K562 (cell line): Measurements from ENCODE around the gene TBC1D2. TPM values are rescaled to one million over a fixed set of nuclear protein-coding genes. Genes with fewer than 3 reads are reported as not detected.

Source experiments
- C11orf30 ChIP-seq: fragments of 450-650 bp; IDR thresholded peaks from 2 replicates; pipeline ENCODE4 v1.6.1; 2016; ENCODE audit warnings: low read depth, mild to moderate bottlenecking
- CBFB ChIP-seq: sonication (generic); formaldehyde crosslinking; IDR thresholded peaks from 2 replicates; pipeline ENCODE4 v1.4.0; 2020; ENCODE audit warnings: mild to moderate bottlenecking, missing genetic modification reagents
- CC2D1A ChIP-seq: fragments of 450-650 bp; IDR thresholded peaks from 2 replicates; pipeline ENCODE4 v1.6.1; 2017; ENCODE audit warnings: mild to moderate bottlenecking
- EHMT2 ChIP-seq: fragments of 450-650 bp; IDR thresholded peaks from 2 replicates; pipeline ENCODE4 v1.6.1; 2018; ENCODE audit warnings: antibody characterized with exemption
- FOSL1 ChIP-seq: fragments of 200-800 bp; sonication (Bioruptor generic); conservative IDR thresholded peaks from 2 replicates; pipeline ENCODE4 v1.6.1; 2016; ENCODE audit warnings: missing genetic modification characterization, missing compliant biosample characterization
- FOXA3 ChIP-seq, 2 experiments: fragments of 450-650 bp in 1 of 2; sonication (generic) in 1 of 2; formaldehyde crosslinking; IDR thresholded peaks in 1 of 2; conservative IDR thresholded peaks in 1 of 2; 2 replicates each; pipeline versions ENCODE4 v1.4.0 to v1.8.0; 2020 to 2022; ENCODE audit warnings: mild to moderate bottlenecking in 2 of 2, missing genetic modification reagents in 1 of 2
- FUS ChIP-seq: fragments of 200-400 bp; formaldehyde crosslinking; optimal IDR thresholded peaks from 2 replicates; pipeline ENCODE3; 2017; ENCODE audit warnings: low read depth, low read length
- NCOA1 ChIP-seq: fragments of 450-650 bp; IDR thresholded peaks from 2 replicates; pipeline ENCODE4 v1.6.1; 2016; ENCODE audit warnings: low read depth
- NR4A1 ChIP-seq, 2 experiments: fragments of 250-450 bp in 1 of 2; fragments of 450-650 bp in 1 of 2; sonication (Bioruptor Pico) in 1 of 2; IDR thresholded peaks; 2 replicates each; pipeline versions ENCODE4 v1.4.0 to v1.6.1; 2016 to 2020; ENCODE audit warnings: mild to moderate bottlenecking in 2 of 2, missing compliant biosample characterization in 1 of 2, missing genetic modification characterization in 1 of 2, moderate library complexity in 1 of 2
- PTTG1 ChIP-seq: fragments of 450-650 bp; IDR thresholded peaks from 2 replicates; pipeline ENCODE4 v1.6.1; 2016; ENCODE audit warnings: low read depth, mild to moderate bottlenecking, missing genetic modification characterization, missing compliant biosample characterization
- RAD51 ChIP-seq: fragments of 450-650 bp; IDR thresholded peaks from 2 replicates; pipeline ENCODE4 v1.7.1; 2016; ENCODE audit warnings: low read depth, mild to moderate bottlenecking, borderline replicate concordance
- YY1 ChIP-seq, 3 experiments: IDR thresholded peaks; 2 replicates each; pipeline ENCODE4 v1.6.1; 2011; ENCODE audit warnings: low read length in 2 of 3, mild to moderate bottlenecking in 2 of 3, moderate library complexity in 2 of 3, borderline replicate concordance in 1 of 3, control low read depth in 1 of 3, low read depth in 1 of 3; ENCODE audit not compliant: insufficient read depth in 3 of 3, insufficient replicate concordance in 2 of 3, control insufficient read depth in 1 of 3, insufficient read length in 1 of 3; ENCODE audit errors: extremely low read depth in 1 of 3
- ZNF184 ChIP-seq: sonication (generic); formaldehyde crosslinking; IDR thresholded peaks from 2 replicates; pipeline ENCODE4 v1.5.0; 2020; ENCODE audit warnings: missing genetic modification reagents
- polyA plus RNA-seq, 8 experiments: library from polyadenylated mRNA; depleted of rRNA in 4 of 8; stranded (reverse) in 5 of 8; unstranded in 3 of 8; fragments of >200 nt; fragmentation: Nextera tagmentation in 2 of 8; fragmentation: Illumina TruSeq in 1 of 8; extraction: Ambion mirVana in 2 of 8; extraction: Trizol in 1 of 8; gene quantifications; 2 replicates each; pipeline versions ENCODE4 v1.2.1 to v1.2.3, GENCODE V29; 2011 to 2014; ENCODE audit warnings: inconsistent platforms in 1 of 8, missing spikeins in 1 of 8
- total RNA-seq, 7 experiments: library from RNA; depleted of rRNA in 6 of 7; stranded (reverse); fragments of >200 nt in 6 of 7; fragmentation: Illumina TruSeq in 2 of 7; extraction: Trizol in 2 of 7; gene quantifications; 2 replicates each; pipeline versions ENCODE4 v1.2.1 to v1.2.3, GENCODE V29; 2011 to 2021; ENCODE audit warnings: low replicate concordance in 1 of 7

TBC1D2 gene
- total and polyA plus RNA-seq, 9 of the 15 experiments (the other 6 are each of a cell fraction or from before 2014, with no cell fraction given), result 0.10 to 7.0 (median 2.5) TPM

DNA sequence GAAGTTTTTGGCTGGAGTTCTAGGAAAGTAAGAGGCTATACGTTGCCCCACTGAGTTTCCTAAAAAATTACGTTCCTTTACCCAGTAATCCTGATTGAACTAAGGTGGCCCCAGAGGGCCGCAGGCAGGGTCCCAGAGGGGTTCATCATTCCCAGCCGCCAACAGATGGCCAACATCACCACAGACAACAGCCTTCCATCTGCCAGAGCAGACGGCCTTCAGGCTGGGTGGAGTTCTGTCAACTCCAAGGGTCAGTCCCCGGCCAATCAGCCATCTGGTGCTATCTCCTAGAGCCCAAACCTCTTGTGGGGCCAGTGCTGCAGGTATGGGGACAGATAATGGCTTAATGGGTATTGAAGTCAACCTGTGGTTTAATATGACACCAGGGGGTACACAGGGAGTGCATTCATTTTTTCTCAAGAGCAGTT, 30.4 kb downstream of the TBC1D2 start (continued):
- TF ChIP-seq EHMT2 (no peak; the same call in 1 of the 2 replicates), FOSL1 (0 out of 2 replicates have a peak, but pooled peaks have one; percentile 16), ZNF184 (CRISPR knock-in tag) (no peak), CBFB (CRISPR knock-in tag) (peak; percentile 89), RAD51 (peak; percentile 28; the same call in 1 of the 2 replicates), CC2D1A (peak; percentile 96; the same call in 1 of the 2 replicates), NCOA1 (peak; percentile 88; the same call in 1 of the 2 replicates), YY1 (IDR thresholded peaks at IDR 0.05; ENCODE audit: borderline replicate concordance in 1 of 3, control insufficient read depth in 1 of 3, extremely low read depth in 1 of 3, insufficient read depth in 3 of 3, insufficient read length in 1 of 3, insufficient replicate concordance in 2 of 3, low read depth in 1 of 3, low read length in 2 of 3) (no peak), FOXA3 (CRISPR knock-in tag; conservative IDR thresholded peaks at IDR 0.05 in 1 of 2, IDR thresholded peaks at IDR 0.05 in 1 of 2) (peak in 1 of 2 experiments; percentile 48; a peak in 1 of 4 replicates), FUS (no peak), PTTG1 (tag) (no peak), C11orf30 (no peak), NR4A1 (CRISPR knock-in tag; IDR thresholded peaks at IDR 0.05) (no peak), NR4A1 (tag; IDR thresholded peaks at IDR 0.05) (0 out of 2 replicates have a peak, but pooled peaks have one; percentile 32)
